LHCN-M2 (cell line): ENCODE data around the gene ZFHX3. TPM values are rescaled to one million over a fixed set of nuclear protein-coding genes. Genes with fewer than 3 reads are reported as not detected.
A peak's percentile ranks its signal among the peaks of the same experiment; 100 is the strongest.
"Not testable (repeated sequence)": the region's sequence is repeated elsewhere in the genome, so short reads cannot be mapped to it uniquely, and the experiment has no call there.

Experiments used
- DNase-seq: peaks from one replicate; pipeline ENCODE4 v3.0.0-alpha.2; 2012; ENCODE audit warnings: low read depth
- total RNA-seq: library from RNA; depleted of rRNA; stranded (reverse); fragments of >200 nt; gene quantifications from 2 replicates; pipeline ENCODE4 v1.2.3, GENCODE V29; 2014

The ZFHX3 gene
- total RNA-seq, 1 experiment from 2014 or later, result 5.1 TPM

- DNase-seq, result no peak
Observed at GRCh38 chr16:72996291-72997062, 51.5 kb downstream of the ZFHX3 start.

GRCh38 chr16:72995882-72996270, 52.1 kb downstream of the ZFHX3 start:
- not testable (repeated sequence) for DNase-seq

DNA sequence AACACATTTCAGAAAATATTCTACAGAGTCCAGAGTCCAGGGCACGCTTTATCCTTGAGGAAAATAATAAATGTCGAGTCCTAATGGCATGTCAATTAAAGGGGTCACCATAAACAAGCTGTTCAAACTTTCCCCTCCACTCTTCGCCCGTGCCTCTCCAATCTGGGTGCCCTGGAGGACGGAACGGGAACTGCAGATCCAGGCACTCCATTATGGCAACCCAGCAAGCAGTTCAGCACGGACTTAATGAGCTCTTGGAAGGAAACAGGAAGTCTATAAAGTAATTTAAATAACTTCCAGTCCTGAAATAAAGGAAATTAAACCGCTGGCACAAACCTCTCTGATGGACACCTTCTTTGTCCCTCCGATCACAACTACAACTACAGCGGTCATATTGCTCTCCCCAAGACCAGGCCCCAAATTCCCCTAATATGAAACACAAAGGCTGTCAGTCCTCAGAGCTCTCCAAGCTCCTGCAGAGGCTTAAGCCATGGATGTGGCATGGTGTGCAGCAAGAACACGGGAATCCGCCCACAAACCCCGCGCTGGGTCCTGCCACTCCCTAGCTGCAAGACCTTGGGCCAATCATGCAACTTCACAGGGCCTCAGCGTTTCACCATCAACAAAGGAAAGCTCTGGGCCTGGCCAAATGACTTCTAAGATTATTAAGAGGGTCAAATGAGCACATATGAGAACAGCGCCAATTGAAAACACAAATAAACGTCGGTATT, 52.6 kb downstream of the ZFHX3 start:
- DNase-seq, result no peak

- no peak for DNase-seq
Observed at GRCh38 chr16:72992142-72992601, 55.8 kb downstream of the ZFHX3 start.

- DNase-seq, result no peak
Observed at GRCh38 chr16:72991644-72992043, 56.3 kb downstream of the ZFHX3 start.

DNA sequence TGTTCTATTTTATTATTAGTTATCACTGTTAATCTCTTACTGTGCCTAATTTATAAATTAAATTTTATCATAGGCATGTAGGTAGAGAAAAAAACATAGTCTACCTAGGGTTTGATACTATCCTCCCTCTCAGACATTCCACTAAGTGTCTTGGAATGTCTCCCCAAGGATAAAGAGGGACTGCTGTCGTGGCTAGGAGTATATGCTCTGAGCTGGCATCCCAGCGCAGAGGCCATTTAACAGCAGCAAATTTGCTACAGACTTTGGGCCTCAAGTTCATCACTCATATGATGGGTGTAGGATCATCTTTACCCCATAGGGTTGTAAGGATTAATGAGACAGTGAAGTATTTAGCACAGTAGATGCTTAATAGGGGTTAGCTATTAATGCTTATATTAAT, 56.7 kb downstream of the ZFHX3 start:
- DNase-seq, result no peak

DNA sequence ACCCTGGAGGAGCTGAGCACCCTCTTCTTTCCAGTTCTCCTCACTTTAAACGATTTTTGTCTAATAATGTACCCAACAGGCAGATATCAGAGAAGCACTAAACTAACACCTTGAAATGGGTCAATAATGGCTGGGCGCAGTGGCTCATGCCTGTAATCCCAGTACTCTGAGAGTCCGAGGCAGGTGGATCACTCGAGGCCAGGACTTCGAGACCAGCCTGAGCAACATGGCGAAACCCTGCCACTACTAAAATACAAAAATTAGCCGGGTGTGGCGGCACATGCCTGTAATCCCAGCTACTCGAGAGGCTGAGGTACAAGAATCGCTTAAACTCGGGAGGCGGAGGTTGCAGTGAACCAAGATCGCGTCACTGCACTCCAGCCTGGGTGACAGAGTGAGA, 57.4 kb downstream of the ZFHX3 start:
- DNase-seq, result no peak

GRCh38 chr16:72989579-72990551, 58.1 kb downstream of the ZFHX3 start:
- peak; percentile 96 for DNase-seq

GRCh38 chr16:72989203-72989578, 58.7 kb downstream of the ZFHX3 start:
- DNase-seq, result not testable (repeated sequence)

DNA sequence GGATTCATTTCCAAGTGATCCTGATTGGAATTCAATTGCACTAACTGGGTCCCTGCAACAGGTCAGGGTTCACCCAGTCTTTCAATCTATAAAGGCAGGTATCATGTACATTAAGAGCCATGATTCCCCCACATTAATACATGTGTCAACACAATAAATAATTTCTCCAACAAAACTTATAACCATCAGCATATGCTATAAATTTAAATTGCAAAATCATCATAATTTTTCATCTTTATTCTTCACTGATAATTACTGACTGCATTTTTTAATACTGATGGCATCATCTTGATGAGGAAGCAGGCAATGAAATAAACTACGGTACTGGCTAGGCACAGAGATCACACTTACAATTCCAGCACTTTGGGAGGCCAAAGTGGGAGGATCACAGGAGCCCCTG, 59.4 kb downstream of the ZFHX3 start:
- no peak for DNase-seq

DNA sequence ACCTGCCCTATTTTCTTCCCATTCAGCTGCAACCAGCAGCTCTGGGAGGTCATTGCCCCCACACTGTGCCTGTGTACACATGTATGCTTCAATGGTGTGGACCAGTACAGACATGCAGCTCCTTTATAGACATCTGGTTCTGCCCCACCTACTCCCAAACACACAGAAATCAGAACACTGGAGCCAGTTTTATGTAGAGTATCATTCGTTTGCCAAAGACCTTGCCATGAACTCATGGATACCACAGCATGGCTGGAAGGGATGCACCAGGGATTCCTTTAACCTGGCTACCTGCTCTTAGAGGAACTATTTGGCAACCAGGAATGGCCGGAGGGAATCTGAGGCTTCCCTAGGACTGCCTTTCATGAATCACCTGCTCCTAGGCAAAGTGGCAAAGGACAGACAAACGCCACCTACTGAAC, 60.4 kb downstream of the ZFHX3 start:
- DNase-seq, result no peak

DNA sequence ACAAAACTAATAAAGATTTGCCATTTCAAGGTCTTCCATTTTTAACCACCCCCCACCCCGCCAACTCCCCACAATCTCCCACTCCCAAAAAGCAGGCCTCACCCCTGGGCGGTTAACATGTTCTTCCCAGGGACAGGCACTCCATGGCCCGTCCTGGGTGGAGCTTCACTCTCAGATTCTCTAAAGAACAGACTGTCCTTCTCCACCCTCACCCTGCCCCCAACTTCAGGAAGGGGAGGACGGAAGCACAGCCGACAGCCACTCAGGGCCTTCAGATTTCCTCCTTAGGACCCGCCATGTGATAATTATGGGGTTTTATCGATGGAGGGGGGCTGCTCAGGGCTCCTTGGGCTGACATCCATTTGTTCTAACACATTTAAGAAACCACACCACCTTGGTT, 61.9 kb downstream of the ZFHX3 start:
- peak; percentile 80 for DNase-seq

DNA sequence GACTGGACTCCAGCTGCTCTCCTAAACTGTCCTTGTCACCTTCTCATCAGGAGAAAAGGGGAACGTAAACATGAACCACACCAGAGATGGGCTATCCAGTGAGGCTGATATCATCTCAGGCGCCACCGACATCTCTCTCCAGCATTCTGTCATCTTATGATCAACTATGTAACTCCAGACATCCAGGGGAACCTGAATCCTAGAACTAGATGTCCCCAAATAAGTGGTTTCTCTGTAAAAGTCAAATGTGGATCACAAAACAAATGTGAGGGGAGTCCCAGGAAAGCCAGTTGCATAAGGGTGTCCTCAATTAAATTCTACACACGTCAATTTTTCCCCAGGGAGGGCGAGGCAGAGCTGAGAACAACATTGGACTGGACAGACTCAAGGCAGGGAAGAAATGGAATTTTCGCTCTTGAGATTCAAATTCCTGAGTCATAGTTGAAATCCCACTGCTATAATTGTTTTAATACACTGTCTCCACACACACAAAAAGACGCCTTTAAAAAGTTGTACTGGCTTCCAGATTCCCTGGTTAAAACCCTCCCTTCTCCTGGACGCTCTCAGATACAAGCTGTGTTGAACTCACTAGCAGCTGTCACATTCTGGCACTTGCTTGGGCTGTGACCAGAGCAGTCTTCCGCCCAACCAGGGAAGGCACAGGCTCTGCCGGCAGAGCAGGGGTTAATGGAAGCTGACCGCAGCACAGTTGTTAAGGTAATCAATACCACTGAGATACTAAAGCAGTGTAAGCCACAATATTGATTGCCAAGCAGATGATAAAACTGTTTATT, 62.6 kb downstream of the ZFHX3 start:
- DNase-seq, result peak; percentile 93

DNA sequence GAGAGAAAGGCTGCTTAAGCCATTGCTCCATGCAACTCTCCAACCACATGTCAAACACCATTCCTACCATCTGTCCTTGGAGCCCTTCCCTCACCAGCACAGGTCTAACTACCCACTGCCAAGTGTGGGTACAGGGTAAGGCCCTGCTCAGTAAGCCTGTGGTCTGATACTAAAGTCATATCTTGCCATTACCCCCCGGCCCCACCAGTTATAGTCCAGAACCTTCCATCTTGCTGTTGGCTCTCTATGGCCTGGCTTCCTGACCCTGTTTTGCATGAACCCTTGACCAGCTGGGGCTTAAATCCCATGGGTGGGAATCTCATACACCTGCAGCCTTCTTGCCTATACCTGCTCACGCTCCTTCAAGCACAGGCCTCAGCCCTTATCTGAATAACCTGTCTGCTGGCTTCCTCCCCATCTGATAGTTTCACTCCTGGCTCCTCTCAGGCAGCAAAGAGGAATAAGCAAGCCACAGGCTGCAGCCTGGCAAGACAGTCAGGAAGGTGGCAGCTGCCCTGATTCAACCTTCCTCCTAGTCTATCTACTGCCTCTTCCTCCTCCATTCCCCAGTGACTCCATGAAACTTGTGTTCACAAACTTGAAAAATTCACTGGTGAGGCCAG, 64.1 kb downstream of the ZFHX3 start:
- DNase-seq, result no peak

- no peak for DNase-seq
Observed at GRCh38 chr16:72983241-72983640, 64.7 kb downstream of the ZFHX3 start.

DNA sequence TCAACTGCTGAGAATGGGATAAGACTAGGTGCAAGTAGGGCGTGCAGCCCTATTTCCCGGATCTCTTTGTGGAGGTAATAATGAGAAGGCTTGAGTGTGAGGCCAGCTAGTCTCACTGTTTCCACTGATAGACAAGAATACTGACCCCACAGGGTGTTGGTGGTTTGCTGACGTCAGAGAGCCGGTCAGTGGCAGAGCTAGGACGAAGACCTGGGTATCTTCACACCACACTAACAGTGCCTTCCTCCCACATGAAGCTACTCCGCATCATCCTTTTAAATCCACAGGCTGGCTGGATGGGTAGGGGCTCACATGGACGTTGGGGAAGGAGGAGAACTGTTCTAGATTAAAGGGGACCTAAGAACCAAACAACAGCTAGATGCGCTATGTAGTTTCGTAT, 68.0 kb downstream of the ZFHX3 start:
- no peak for DNase-seq

DNA sequence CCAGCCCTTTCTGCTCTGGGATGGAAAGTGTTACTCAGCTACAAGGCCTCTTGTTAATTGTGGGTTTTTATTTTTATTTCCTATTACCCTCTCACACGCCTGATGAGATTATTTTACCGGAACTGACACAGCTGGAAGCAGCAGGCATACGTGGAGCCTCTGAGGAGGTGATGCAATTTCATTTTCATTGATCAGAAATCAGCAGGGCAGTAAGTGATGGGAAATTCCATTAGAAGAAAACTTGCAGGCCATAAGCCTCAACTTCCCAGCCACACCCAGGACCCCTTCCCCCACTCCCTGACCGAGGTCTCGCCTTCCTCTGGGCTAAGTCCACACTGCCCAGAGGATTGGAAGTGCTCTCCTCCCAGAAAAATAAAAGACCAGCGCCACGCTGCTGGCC, 69.7 kb downstream of the ZFHX3 start:
- no peak for DNase-seq

DNA sequence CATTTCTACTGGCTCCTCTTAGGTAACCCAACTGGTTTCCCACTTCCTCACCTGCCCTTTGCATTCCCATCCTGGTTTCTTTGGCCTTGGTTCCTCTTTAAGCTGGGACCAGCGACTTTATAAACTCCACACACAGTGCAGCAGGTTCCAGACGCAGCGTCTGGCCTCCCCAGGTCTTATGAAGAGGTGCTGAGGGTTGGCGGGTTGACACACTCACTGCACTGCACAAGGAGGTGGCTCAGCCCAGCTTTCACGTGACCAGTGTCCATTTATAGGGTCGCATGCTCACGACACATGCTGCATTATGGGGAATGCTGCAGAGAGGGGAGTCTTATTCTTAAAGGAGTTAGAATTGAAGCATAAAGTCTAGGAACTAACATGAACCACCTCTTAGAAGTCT, 70.8 kb downstream of the ZFHX3 start:
- DNase-seq, result no peak

DNA sequence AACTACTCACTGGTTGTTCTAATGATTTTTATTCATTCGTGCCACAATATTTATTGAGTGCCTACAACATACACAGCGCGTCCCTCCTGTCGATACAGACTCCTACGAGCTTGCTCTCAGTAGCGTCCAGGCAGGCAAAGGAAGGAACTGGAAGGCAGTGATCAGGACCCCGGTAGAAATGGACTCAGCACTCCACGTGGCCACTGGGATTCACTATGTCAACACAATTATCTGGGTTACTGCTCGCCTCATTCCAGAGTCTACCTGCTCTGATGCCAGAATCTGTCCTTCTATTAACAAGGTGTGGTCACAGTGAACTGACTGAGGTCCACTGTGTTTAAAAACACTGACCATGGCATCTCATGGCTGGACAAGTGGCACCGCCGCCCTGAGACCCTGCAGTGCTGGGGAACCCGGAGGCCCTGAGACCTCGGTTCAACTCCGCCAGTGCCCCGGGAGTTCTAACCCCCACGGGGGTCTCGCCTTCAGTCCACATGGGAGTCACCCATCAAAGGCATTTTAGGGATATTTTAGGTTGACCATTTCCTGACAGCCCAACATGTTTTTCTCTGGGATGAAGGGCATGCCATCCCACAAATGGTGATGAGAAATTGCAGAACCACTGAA, 71.4 kb downstream of the ZFHX3 start:
- DNase-seq, result no peak

DNA sequence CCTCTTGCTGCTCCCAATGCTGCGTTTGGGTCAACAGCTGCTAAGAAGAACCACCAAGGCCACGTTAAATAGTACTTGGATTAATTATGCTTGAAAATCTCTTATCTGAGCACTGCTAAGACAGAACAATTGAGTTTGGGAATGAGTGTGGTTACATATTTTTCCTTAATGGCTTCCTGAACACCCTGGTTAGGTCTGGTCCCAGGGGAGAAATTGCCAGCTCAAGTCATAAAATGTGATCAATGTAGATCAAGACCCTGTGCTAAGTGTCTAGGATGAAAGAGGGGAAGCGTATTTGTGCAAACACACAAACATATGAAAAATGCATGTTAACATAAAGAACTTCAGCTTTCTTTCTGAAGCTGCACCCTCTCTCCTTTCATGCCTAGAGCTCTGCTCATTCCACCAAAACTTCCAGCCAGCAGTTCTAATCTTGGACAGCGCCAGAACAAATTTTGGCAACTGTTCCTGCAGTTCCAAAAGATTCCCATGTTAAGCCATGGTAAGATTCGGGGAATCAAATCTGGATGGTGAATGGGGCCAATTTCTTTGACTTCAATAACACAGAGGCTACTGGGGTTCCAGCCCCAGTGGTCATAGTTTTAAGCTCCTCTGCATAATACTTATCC, 72.0 kb downstream of the ZFHX3 start:
- DNase-seq, result no peak
